Fibroblast of skin of right biceps (primary cell): Measurements from ENCODE around the gene TMOD4.
"Not testable (repeated sequence)": the region's sequence is repeated elsewhere in the genome, so short reads cannot be mapped to it uniquely, and the experiment has no call there.

Experiments used
- DNase-seq: peaks from one replicate; pipeline ENCODE4 v3.0.0-alpha.2; 2013

TMOD4 gene

GRCh38 chr1:151175863-151176262, at the start of gene TMOD4:
Gene TMOD4, minus strand, starts transcription at chr1:151175981. Its CDS starts 1,106 bp downstream, at chr1:151174875.
- peak; percentile 15 for DNase-seq

GRCh38 chr1:151222130-151222529, 46.3 kb upstream of the TMOD4 start:
- peak; percentile 34 for DNase-seq

GRCh38 chr1:151221616-151222015, 45.8 kb upstream of the TMOD4 start:
- no peak for DNase-seq

GRCh38 chr1:151213560-151213959, 37.8 kb upstream of the TMOD4 start:
- DNase-seq, result no peak

GRCh38 chr1:151211972-151212705, 36.4 kb upstream of the TMOD4 start:
- no peak for DNase-seq

- DNase-seq, result peak; percentile 37
Measured at GRCh38 chr1:151210830-151211229, 35.0 kb upstream of the TMOD4 start.

DNA sequence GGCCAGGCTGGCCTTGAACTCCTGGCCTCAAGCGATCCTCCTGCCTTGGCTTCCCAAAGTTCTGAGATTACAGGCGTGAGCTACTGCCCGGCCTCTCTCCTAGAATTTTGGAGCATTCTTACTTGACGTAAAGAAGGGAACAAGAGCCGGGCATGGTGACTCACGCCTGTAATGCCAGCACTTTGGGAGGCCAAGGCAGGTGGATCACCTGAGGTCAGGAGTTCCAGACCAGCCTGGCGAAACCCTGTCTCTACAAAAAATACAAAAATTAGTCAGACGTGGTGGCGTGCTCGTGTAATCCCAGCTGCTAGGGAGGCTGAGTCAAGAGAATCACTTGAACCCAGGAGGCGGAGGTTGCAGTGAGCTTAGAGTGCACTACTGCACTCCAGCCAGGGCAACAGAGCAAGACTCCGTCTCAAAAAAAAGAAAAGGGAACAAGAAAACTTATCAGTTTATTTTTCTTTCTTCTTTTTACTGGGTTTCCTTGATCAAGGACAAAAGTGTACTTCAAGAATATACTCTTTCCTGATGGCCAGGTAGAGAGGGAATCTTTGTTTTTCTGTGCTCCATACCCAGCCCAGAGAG, 29.7 kb upstream of the TMOD4 start:
- not testable (repeated sequence) for DNase-seq

GRCh38 chr1:151199873-151200581, 24.2 kb upstream of the TMOD4 start:
- peak; percentile 96 for DNase-seq

GRCh38 chr1:151198254-151199127, 22.7 kb upstream of the TMOD4 start, which contains the start of gene PIP5K1A:
Gene PIP5K1A, plus strand, starts transcription at chr1:151198552. Its CDS starts 445 bp downstream, at chr1:151198997.
- peak; percentile 98 for DNase-seq

- DNase-seq, result no peak
Measured at GRCh38 chr1:151197863-151198253, 22.1 kb upstream of the TMOD4 start.

DNA sequence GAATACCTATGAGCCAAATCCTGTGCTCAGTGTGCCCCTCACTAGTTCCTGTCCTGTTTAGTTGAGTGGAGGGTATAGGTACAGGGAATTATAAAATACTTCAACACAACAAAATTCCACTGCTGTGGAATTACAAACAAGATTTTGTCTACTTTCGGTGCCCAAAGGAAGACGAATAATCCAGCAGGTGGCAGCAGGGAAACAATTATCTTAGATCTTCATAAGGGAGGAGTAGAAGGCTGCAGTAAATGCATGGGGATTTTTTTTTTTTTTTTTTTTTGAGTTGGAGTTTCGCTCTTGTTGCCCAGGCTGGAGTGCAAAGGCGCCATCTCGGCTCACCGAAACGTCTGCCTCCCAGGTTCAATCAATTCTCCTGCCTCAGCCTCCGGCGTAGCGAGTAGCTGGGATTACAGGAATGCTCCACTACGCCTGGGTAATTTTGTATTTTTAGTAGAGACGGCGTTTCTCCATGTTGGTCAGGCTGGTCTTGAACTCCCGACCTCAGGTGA, 20.6 kb upstream of the TMOD4 start:
- peak; percentile 88 for DNase-seq

GRCh38 chr1:151194894-151195594, 19.3 kb upstream of the TMOD4 start:
- peak; percentile 91 for DNase-seq

DNA sequence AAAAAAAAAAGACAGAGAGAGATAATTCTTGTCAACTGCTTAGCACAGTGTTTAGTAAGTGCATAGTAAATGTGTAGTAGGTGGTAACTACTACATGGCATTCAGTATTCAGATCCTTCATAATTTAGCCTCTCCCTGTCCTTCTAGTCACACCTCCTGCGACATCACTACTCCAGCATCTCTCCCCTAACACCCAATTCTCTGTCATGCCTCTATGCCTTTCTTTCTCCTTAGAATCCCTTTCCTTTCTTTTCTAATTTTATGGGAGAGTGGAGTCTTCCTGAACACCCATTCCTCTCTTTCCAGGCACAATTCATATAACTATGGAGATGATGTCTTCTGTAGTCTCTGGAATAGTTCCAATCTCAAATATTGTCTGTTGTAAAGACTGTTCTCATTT, 18.1 kb upstream of the TMOD4 start:
- no peak for DNase-seq

DNA sequence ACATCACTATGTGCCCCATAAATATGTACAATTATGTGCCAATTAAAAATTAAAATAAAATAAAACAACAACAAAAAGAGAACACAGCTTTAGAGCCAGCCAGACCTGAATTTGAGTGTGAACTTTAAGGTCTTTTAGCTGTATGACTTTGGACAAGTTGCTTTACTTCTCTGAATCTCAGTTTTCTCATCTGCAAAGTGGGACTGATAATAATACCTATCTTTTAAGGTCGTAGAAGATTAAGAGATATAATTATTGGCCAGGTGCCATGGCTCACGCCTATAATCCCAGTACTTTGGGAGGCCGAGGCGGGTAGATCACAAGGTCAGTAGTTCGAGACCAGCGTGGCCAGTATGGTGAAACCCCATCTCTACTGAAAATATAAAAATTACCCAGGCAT, 17.5 kb upstream of the TMOD4 start:
- DNase-seq, result no peak

GRCh38 chr1:151192047-151192446, 16.3 kb upstream of the TMOD4 start:
- DNase-seq, result no peak

DNA sequence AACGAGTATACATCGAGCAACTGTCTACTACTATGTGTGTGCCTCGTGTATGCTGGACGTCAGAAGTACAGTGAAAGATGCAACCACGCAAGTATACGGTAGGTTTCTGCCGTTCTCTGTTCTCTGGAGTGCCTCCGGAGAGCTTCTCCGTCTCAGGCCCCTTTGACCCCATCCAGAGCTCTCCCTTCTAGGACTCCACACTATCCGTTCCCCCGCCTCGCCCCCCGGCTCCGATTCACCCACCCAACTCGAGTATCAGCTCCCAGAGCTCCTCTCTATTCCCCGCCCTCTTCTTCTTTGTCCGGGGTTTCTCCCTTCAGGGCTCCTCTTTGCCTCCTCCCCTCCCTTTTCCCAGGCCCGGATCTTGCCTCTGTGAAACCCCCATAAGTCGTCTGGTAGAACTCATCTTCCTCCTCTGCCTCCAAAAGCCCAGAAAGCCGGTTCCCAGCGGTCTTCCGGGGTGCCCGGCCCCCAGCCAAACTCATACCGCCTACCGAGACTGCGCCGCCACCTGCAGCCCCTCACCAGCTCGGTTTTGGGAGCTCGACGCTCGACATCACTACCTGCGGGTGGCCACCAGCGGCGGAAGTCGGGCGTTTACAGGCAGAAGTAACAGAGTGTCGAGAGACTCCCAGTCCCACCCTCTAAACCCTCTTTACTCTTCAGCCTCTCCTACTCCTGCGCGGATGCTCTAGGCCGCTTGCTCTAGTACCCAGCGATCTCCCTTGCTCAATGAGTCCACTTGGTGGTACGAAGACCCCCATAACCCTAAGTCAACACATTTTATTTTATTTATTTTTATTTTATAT, 14.1 kb upstream of the TMOD4 start, which contains the start of gene VPS72:
TSS of gene VPS72 (minus strand) at position 561 of the 809 bp plus-strand sequence. CDS start at position 485, 76 bp downstream.
- DNase-seq, result peak; percentile 91

- DNase-seq, result not testable (repeated sequence)
Measured at GRCh38 chr1:151188667-151189066, 12.9 kb upstream of the TMOD4 start.

GRCh38 chr1:151187205-151187604, 11.4 kb upstream of the TMOD4 start:
- no peak for DNase-seq

DNA sequence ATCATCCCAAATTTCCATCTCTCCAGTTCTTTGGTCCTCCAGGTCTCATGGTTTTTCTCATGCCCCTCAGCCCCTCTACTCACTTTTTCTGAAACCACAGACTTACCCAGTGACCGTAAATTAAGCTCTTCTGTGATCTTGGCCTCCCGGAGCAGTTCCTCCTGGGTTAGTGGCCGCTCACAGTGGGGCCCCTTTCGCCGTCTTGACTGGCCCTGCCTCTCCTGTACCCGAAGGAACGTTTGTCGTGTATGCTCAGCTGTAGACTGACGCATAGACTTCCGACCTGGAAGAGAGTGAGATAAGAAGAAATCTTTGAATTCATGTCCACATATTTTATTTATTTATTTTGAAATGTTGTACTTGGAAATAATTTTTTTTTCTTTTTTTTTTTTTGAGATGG, 8.4 kb upstream of the TMOD4 start:
- DNase-seq, result no peak

- no peak for DNase-seq
Measured at GRCh38 chr1:151176514-151177045, 799 bp upstream of the TMOD4 start.
